Kidney epithelial cell (primary cell): ENCODE measurements around the gene FBLN1. TPM values are rescaled to one million over a fixed set of nuclear protein-coding genes. Genes with fewer than 3 reads are reported as not detected.
A peak's percentile ranks its signal among the peaks of the same experiment; 100 is the strongest.

Source experiments
- DNase-seq: peaks from one replicate; pipeline ENCODE4 v3.0.0-alpha.2; 2010; ENCODE audit warnings: low read depth
- H3K27me3 ChIP-seq: 2 replicates; pipeline ENCODE4 v1.6.0; 2011; ENCODE audit warnings: low read length; ENCODE audit not compliant: control insufficient read depth, insufficient read depth
- H3K36me3 ChIP-seq: 2 replicates; pipeline ENCODE4 v1.5.1; 2011; ENCODE audit warnings: low read length; ENCODE audit not compliant: control insufficient read depth, insufficient read depth
- H3K4me3 ChIP-seq: 2 replicates; pipeline ENCODE4 v1.5.1; 2011; ENCODE audit warnings: low read depth, mild to moderate bottlenecking, control low read depth, low read length
- CTCF ChIP-seq: IDR thresholded peaks from 2 replicates; pipeline ENCODE4 v1.5.1; 2011; ENCODE audit warnings: mild to moderate bottlenecking, moderate library complexity, low read length, control low read depth, inconsistent platforms; ENCODE audit not compliant: insufficient read depth, poor library complexity, severe bottlenecking
- total RNA-seq: library from RNA; depleted of rRNA; stranded (reverse); fragments of >200 nt; gene quantifications from 2 replicates; pipeline ENCODE4 v1.2.3, GENCODE V29; 2015

FBLN1 gene
- total RNA-seq, 1 donor from 2014 or later = 32.8 TPM

- no peak for DNase-seq
- H3K4me3 ChIP-seq = no peak overlapping the region
- H3K36me3 ChIP-seq = no peaks in the 10 kb centered on the region
- no peaks in the 10 kb centered on the region for H3K27me3 ChIP-seq
- TF ChIP-seq CTCF = no peak
Measured at GRCh38 chr22:45644714-45645113, 142.0 kb downstream of the FBLN1 start.

GRCh38 chr22:45645150-45645525, 142.5 kb downstream of the FBLN1 start:
- no peaks in the 10 kb centered on the region for H3K36me3 ChIP-seq
- TF ChIP-seq CTCF = no peak
- DNase-seq = no peak
- peak overlapping the region; percentile 3 for H3K4me3 ChIP-seq
- H3K27me3 ChIP-seq = no peaks in the 10 kb centered on the region

GRCh38 chr22:45645526-45646414, 143.1 kb downstream of the FBLN1 start:
- no peak for DNase-seq
- no peaks in the 10 kb centered on the region for H3K27me3 ChIP-seq
- peak; percentile 40 for TF ChIP-seq CTCF
- H3K36me3 ChIP-seq = no peaks in the 10 kb centered on the region
- H3K4me3 ChIP-seq = peak overlapping the region; percentile 3

- no peaks in the 10 kb centered on the region for H3K36me3 ChIP-seq
- DNase-seq = no peak
- no peaks in the 10 kb centered on the region for H3K27me3 ChIP-seq
- no peak overlapping the region for H3K4me3 ChIP-seq
- TF ChIP-seq CTCF = no peak
Measured at GRCh38 chr22:45647532-45648225, 145.0 kb downstream of the FBLN1 start.

- H3K27me3 ChIP-seq = no peaks in the 10 kb centered on the region
- no peaks in the 10 kb centered on the region for H3K36me3 ChIP-seq
- TF ChIP-seq CTCF = no peak
- H3K4me3 ChIP-seq = no peak overlapping the region
- no peak for DNase-seq
Measured at GRCh38 chr22:45648301-45649117, 145.8 kb downstream of the FBLN1 start.
